Measurements from ENCODE around the gene RCOR3.

DNA sequence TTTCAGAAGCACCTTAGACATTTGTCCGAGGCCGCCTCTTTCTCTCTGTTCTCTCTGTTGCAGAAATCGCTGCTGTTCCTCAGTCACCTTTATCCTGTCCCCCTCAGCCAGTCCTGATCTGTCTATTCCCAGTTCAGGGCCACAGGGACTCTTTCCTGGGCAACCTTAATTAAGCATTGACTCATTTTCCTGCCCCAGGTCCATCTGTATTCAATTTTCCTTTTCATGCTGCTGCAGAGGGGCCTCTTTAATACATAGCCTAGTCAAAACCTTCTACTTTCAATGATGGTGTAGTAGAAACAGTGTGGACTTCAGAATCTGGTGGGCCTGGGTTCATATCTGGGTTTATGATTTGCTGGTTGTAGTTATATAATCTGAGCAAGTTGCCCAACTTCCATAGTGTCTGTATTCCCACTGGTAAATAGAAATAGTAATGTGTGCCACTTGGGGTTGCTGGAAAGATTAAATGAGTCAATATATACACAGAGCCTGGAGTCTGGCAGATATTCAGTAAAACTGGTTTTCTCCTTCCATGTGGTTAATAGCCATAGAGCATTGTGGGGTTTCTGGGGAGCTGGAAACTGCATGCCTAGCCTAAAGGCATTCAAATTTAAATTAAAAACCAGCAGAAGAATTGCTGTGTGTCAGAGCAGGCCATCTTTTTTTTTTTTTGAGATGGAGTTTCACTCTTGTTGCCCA lies 72.0 kb downstream of the RCOR3 start:
- TF ChIP-seq, protein P1, sequence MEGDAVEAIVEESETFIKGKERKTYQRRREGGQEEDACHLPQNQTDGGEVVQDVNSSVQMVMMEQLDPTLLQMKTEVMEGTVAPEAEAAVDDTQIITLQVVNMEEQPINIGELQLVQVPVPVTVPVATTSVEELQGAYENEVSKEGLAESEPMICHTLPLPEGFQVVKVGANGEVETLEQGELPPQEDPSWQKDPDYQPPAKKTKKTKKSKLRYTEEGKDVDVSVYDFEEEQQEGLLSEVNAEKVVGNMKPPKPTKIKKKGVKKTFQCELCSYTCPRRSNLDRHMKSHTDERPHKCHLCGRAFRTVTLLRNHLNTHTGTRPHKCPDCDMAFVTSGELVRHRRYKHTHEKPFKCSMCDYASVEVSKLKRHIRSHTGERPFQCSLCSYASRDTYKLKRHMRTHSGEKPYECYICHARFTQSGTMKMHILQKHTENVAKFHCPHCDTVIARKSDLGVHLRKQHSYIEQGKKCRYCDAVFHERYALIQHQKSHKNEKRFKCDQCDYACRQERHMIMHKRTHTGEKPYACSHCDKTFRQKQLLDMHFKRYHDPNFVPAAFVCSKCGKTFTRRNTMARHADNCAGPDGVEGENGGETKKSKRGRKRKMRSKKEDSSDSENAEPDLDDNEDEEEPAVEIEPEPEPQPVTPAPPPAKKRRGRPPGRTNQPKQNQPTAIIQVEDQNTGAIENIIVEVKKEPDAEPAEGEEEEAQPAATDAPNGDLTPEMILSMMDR (conservative IDR thresholded peaks at IDR 0.05; ENCODE audit: low read length), result no peak
- no peak for TF ChIP-seq EZH2phosphoT487 (IDR thresholded peaks at IDR 0.05; ENCODE audit: borderline replicate concordance)
